H9 (cell line): Measurements from ENCODE around the gene TSPAN32. TPM values are rescaled to one million over a fixed set of nuclear protein-coding genes. Genes with fewer than 3 reads are reported as not detected.

Experiments used
- DNase-seq: peaks from one replicate; pipeline ENCODE4 v3.0.0-alpha.2; 2017
- H2AFZ ChIP-seq: one replicate; pipeline ENCODE4 v1.6.1; 2013; ENCODE audit warnings: mild to moderate bottlenecking, low read length, control low read depth, moderate library complexity
- H2AK5ac ChIP-seq: 2 replicates; pipeline ENCODE4 v1.6.1; 2013; ENCODE audit warnings: low read length, control low read depth, mixed read lengths; ENCODE audit not compliant: insufficient read length
- H2BK120ac ChIP-seq: one replicate; pipeline ENCODE4 v1.6.1; 2013; ENCODE audit warnings: low read depth, mild to moderate bottlenecking, low read length, control low read depth, inconsistent platforms; ENCODE audit not compliant: poor library complexity, severe bottlenecking
- H2BK12ac ChIP-seq: 2 replicates; pipeline ENCODE4 v1.6.1; 2013; ENCODE audit warnings: low read length, control low read depth, mixed read lengths, low read depth; ENCODE audit not compliant: insufficient read length
- H2BK15ac ChIP-seq: 2 replicates; pipeline ENCODE4 v1.6.1; 2013; ENCODE audit warnings: low read depth, low read length, control low read depth
- H2BK20ac ChIP-seq: one replicate; pipeline ENCODE4 v1.6.1; 2013; ENCODE audit warnings: low read depth, mild to moderate bottlenecking, low read length, control low read depth, inconsistent platforms; ENCODE audit not compliant: poor library complexity, severe bottlenecking
- H2BK5ac ChIP-seq: 2 replicates; pipeline ENCODE4 v1.6.1; 2013; ENCODE audit warnings: low read length, control low read depth, mixed read lengths; ENCODE audit not compliant: insufficient read length
- H3K14ac ChIP-seq: 2 replicates; pipeline ENCODE4 v1.6.1; 2013; ENCODE audit warnings: low read length, control low read depth; ENCODE audit not compliant: insufficient read depth
- H3K18ac ChIP-seq: 2 replicates; pipeline ENCODE4 v1.6.1; 2013; ENCODE audit warnings: low read depth, mild to moderate bottlenecking, mixed read lengths, low read length, control low read depth; ENCODE audit not compliant: insufficient read length
- H3K23ac ChIP-seq: 2 replicates; pipeline ENCODE4 v1.6.1; 2013; ENCODE audit warnings: low read length, control low read depth, mixed read lengths, low read depth; ENCODE audit not compliant: insufficient read length
- H3K23me2 ChIP-seq: 2 replicates; pipeline ENCODE4 v1.6.1; 2013; ENCODE audit warnings: low read depth, mild to moderate bottlenecking, mixed read lengths, low read length, control low read depth; ENCODE audit not compliant: insufficient read length, poor library complexity, severe bottlenecking
- H3K27ac ChIP-seq: 2 replicates; pipeline ENCODE4 v1.5.1; 2013; ENCODE audit warnings: low read length, control low read depth, mixed read lengths, low read depth; ENCODE audit not compliant: insufficient read length
- H3K27me3 ChIP-seq: 2 replicates; pipeline ENCODE4 v1.6.1; 2013; ENCODE audit warnings: low read length, control low read depth, inconsistent platforms; ENCODE audit not compliant: insufficient read depth
- H3K4ac ChIP-seq: 2 replicates; pipeline ENCODE4 v1.6.1; 2013; ENCODE audit warnings: low read depth, mild to moderate bottlenecking, control low read depth, inconsistent platforms, low read length, moderate library complexity
- H3K4me1 ChIP-seq: 2 replicates; pipeline ENCODE4 v1.6.1; 2013; ENCODE audit warnings: low read length, control low read depth, inconsistent platforms; ENCODE audit not compliant: insufficient read depth
- H3K4me2 ChIP-seq: 2 replicates; pipeline ENCODE4 v1.6.1; 2013; ENCODE audit warnings: low read length, control low read depth, mixed read lengths; ENCODE audit not compliant: insufficient read length, insufficient read depth
- H3K56ac ChIP-seq: 2 replicates; pipeline ENCODE4 v1.6.1; 2013; ENCODE audit warnings: low read depth, mild to moderate bottlenecking, mixed read lengths, low read length, control low read depth; ENCODE audit not compliant: insufficient read length
- H3K79me1 ChIP-seq: 2 replicates; pipeline ENCODE4 v1.6.1; 2013; ENCODE audit warnings: low read depth, mild to moderate bottlenecking, moderate library complexity, low read length, control low read depth, inconsistent platforms; ENCODE audit not compliant: insufficient read depth, poor library complexity, severe bottlenecking
- H3K79me2 ChIP-seq: 2 replicates; pipeline ENCODE4 v1.6.1; 2013; ENCODE audit warnings: low read length, control low read depth, inconsistent platforms; ENCODE audit not compliant: insufficient read depth
- H3K9ac ChIP-seq: 2 replicates; pipeline ENCODE4 v1.6.1; 2013; ENCODE audit warnings: low read length, control low read depth, mixed read lengths; ENCODE audit not compliant: insufficient read length; ENCODE audit errors: extremely low read depth
- H3K9me3 ChIP-seq: one replicate; pipeline ENCODE4 v1.6.1; 2013; ENCODE audit warnings: low read depth, low read length, inconsistent platforms; ENCODE audit not compliant: control insufficient read depth
- H3T11ph ChIP-seq: one replicate; pipeline ENCODE4 v1.6.1; 2013; ENCODE audit warnings: mild to moderate bottlenecking, low read length, control low read depth, inconsistent platforms
- H4K20me1 ChIP-seq: one replicate; pipeline ENCODE4 v1.6.1; 2013; ENCODE audit not compliant: control insufficient read depth, insufficient read length, insufficient read depth
- H4K5ac ChIP-seq: 2 replicates; pipeline ENCODE4 v1.6.1; 2013; ENCODE audit warnings: low read depth, mild to moderate bottlenecking, mixed read lengths, low read length, control low read depth; ENCODE audit not compliant: insufficient read length
- H4K8ac ChIP-seq: replicated peaks from 2 replicates; pipeline ENCODE4 v1.6.1; 2013; ENCODE audit warnings: low read length, control low read depth, mixed read lengths, low read depth; ENCODE audit not compliant: insufficient read length
- H4K91ac ChIP-seq: 2 replicates; pipeline ENCODE4 v1.6.1; 2013; ENCODE audit warnings: low read depth, mild to moderate bottlenecking, moderate library complexity, mixed read lengths, low read length, control low read depth; ENCODE audit not compliant: insufficient read length
- H3K27ac Mint-ChIP-seq, 3 experiments: 2 replicates in 2 of 3; 3 replicates in 1 of 3; pipeline ENCODE4 v1.8.0; 2020 to 2021; ENCODE audit warnings: mixed read lengths in 3 of 3, mild to moderate bottlenecking in 1 of 3, moderate library complexity in 1 of 3
- H3K27me3 Mint-ChIP-seq: 2 replicates; pipeline ENCODE4 v1.8.0; 2021; ENCODE audit warnings: low read depth, mild to moderate bottlenecking, moderate library complexity, mixed read lengths
- H3K36me3 Mint-ChIP-seq, 3 experiments: 2 replicates in 2 of 3; 3 replicates in 1 of 3; pipeline ENCODE4 v1.8.0; 2020 to 2021; ENCODE audit warnings: low read depth in 3 of 3, mixed read lengths in 3 of 3; ENCODE audit not compliant: insufficient read depth in 1 of 3
- H3K4me1 Mint-ChIP-seq, 2 experiments: 2 replicates each; pipeline ENCODE4 v1.8.0; 2020; ENCODE audit warnings: mixed read lengths in 2 of 2
- H3K4me3 Mint-ChIP-seq, 2 experiments: 2 replicates in 1 of 2; 3 replicates in 1 of 2; pipeline ENCODE4 v1.8.0; 2020 to 2021; ENCODE audit warnings: mild to moderate bottlenecking in 2 of 2, mixed read lengths in 2 of 2, moderate library complexity in 1 of 2
- H3K9me3 Mint-ChIP-seq, 2 experiments: 2 replicates in 1 of 2; 3 replicates in 1 of 2; pipeline ENCODE4 v1.8.0; 2020; ENCODE audit warnings: mild to moderate bottlenecking in 2 of 2, mixed read lengths in 2 of 2, moderate library complexity in 1 of 2
- WGBS: extraction: QIAGEN DNeasy Blood & Tissue Kit; methylation state at CpG from one replicate; pipeline ENCODE4 v1.1.7; 2013; ENCODE audit warnings: missing lambda C conversion rate, low lambda C conversion rate, mixed read lengths; ENCODE audit not compliant: insufficient read length; ENCODE audit errors: extremely low coverage; 5-methylcytosine and 5-hydroxymethylcytosine counted together
- total RNA-seq: library from RNA; stranded (reverse); gene quantifications from 2 replicates; pipeline ENCODE4 v1.2.1, GENCODE V29; 2021
- TF ChIP-seq, protein P1 (sequence below): fragments of 200-600 bp; sonication (generic); conservative IDR thresholded peaks from 3 replicates; pipeline ENCODE4 v1.8.0; 2021; ENCODE audit warnings: antibody characterized with exemption, mild to moderate bottlenecking

Gene TSPAN32
- total RNA-seq, 1 experiment from 2014 or later, result not detected

DNA sequence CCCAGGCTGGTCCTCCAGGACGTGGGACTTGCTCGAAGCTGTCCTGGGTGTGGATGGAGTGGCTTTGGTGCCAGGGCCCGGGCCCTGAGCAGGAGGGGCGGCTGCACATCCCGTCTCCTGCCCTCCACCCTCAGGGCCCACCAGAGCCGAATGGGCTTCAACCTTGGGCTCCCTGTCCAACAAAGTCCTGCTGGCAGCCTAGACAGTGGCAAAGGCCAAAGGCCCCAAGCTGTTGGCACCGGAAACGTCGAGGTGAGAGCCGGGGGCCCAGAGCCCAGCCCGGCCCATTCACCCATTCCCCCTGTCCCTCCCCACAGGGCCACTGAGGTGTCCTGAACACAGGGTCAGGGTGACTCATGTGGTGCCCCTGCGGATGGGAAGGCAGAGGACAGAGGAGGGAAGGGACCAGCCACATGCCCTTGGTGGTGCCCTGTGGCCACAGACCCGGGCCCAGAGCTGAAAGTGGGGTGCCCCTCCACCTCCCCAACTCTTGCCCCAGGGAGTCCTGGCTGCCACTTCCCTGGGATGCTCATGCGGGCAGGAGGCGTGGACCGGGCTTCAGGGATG lies 9.1 kb downstream of the TSPAN32 start:
- H3K79me1 ChIP-seq, result no peaks in the 10 kb centered on the region
- H3K14ac ChIP-seq, result no peak overlapping the region; the same call in 1 of the 2 replicates
- no peak overlapping the region for H3K4ac ChIP-seq
- no peak overlapping the region for H4K91ac ChIP-seq
- DNase-seq, result no peak
- no peak overlapping the region for H3K9ac ChIP-seq
- no peak overlapping the region for H3K23ac ChIP-seq
- Mint-ChIP-seq H3K36me3 (no peaks in the 10 kb centered on the region), H3K4me3 (no peak overlapping the region), H3K27me3 (peaks cover 6% of the 10 kb centered on the region; the same call in 1 of the 2 replicates), H3K4me1 (peaks cover 0 to 5% of the 10 kb centered on the region in 2 experiments; a peak in 1 of 4 replicates), H3K27ac (no peak overlapping the region), H3K9me3 (no peaks in the 10 kb centered on the region; a peak in 1 of 5 replicates)
- TF ChIP-seq, protein P1, sequence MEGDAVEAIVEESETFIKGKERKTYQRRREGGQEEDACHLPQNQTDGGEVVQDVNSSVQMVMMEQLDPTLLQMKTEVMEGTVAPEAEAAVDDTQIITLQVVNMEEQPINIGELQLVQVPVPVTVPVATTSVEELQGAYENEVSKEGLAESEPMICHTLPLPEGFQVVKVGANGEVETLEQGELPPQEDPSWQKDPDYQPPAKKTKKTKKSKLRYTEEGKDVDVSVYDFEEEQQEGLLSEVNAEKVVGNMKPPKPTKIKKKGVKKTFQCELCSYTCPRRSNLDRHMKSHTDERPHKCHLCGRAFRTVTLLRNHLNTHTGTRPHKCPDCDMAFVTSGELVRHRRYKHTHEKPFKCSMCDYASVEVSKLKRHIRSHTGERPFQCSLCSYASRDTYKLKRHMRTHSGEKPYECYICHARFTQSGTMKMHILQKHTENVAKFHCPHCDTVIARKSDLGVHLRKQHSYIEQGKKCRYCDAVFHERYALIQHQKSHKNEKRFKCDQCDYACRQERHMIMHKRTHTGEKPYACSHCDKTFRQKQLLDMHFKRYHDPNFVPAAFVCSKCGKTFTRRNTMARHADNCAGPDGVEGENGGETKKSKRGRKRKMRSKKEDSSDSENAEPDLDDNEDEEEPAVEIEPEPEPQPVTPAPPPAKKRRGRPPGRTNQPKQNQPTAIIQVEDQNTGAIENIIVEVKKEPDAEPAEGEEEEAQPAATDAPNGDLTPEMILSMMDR, result no peak
- no peak overlapping the region for H2AK5ac ChIP-seq
- no peak overlapping the region for H3K18ac ChIP-seq
- H3K4me1 ChIP-seq, result no peaks in the 10 kb centered on the region; the same call in 1 of the 2 replicates
- no peak overlapping the region for H2BK5ac ChIP-seq
- no peak overlapping the region for H3K27ac ChIP-seq
- no peak overlapping the region for H3T11ph ChIP-seq
- H3K79me2 ChIP-seq, result no peaks in the 10 kb centered on the region
- H2BK15ac ChIP-seq, result no peak overlapping the region
- H2BK120ac ChIP-seq, result no peak overlapping the region
- H4K5ac ChIP-seq, result no peak overlapping the region
- WGBS, result no CpG with 5 or more reads among the region's 16 CpGs
- H3K4me2 ChIP-seq, result no peak overlapping the region
- no peak overlapping the region for H3K56ac ChIP-seq
- H3K27me3 ChIP-seq, result no peaks in the 10 kb centered on the region
- H3K9me3 ChIP-seq, result no peaks in the 10 kb centered on the region
- no peak overlapping the region for H2BK20ac ChIP-seq
- no peak overlapping the region for H2BK12ac ChIP-seq
- no peaks in the 10 kb centered on the region for H4K20me1 ChIP-seq
- no peak overlapping the region for H4K8ac ChIP-seq
- H3K23me2 ChIP-seq, result no peaks in the 10 kb centered on the region
- H2AFZ ChIP-seq, result no peak overlapping the region
